ENCODE measurements around the gene RARS2.

DNA sequence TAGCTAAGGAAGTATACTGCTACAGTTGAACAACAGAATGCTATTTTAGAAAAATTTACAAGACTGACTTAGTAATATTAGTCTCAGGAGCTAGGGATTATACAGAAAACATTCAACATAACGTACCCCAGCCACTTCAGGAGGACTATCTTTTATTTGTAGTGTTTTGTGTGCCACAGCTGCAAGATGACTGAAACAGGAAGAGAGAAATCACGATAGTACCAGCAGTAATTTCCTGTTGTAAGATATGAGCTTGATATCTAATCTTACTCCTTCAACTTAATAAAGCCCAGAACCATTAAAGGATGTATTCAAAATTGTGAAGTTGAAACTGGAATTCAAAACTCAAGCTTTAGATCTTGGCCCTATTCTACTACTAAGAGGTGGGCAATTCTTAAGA lies 75.0 kb downstream of the RARS2 start:
- TF ChIP-seq EZH2 (IDR thresholded peaks at IDR 0.05; ENCODE audit: insufficient read depth, low read length): no peak
- TF ChIP-seq, protein P1, sequence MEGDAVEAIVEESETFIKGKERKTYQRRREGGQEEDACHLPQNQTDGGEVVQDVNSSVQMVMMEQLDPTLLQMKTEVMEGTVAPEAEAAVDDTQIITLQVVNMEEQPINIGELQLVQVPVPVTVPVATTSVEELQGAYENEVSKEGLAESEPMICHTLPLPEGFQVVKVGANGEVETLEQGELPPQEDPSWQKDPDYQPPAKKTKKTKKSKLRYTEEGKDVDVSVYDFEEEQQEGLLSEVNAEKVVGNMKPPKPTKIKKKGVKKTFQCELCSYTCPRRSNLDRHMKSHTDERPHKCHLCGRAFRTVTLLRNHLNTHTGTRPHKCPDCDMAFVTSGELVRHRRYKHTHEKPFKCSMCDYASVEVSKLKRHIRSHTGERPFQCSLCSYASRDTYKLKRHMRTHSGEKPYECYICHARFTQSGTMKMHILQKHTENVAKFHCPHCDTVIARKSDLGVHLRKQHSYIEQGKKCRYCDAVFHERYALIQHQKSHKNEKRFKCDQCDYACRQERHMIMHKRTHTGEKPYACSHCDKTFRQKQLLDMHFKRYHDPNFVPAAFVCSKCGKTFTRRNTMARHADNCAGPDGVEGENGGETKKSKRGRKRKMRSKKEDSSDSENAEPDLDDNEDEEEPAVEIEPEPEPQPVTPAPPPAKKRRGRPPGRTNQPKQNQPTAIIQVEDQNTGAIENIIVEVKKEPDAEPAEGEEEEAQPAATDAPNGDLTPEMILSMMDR (IDR thresholded peaks at IDR 0.05; ENCODE audit: insufficient read depth, low read depth, low read length): no peak
